ENCODE measurements around the gene TMUB1. TPM values are rescaled to one million over a fixed set of nuclear protein-coding genes. Genes with fewer than 3 reads are reported as not detected.
A peak's percentile ranks its signal among the peaks of the same experiment; 100 is the strongest.

The TMUB1 gene, protein sequence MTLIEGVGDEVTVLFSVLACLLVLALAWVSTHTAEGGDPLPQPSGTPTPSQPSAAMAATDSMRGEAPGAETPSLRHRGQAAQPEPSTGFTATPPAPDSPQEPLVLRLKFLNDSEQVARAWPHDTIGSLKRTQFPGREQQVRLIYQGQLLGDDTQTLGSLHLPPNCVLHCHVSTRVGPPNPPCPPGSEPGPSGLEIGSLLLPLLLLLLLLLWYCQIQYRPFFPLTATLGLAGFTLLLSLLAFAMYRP
- total RNA-seq, result 18.0 TPM

DNA sequence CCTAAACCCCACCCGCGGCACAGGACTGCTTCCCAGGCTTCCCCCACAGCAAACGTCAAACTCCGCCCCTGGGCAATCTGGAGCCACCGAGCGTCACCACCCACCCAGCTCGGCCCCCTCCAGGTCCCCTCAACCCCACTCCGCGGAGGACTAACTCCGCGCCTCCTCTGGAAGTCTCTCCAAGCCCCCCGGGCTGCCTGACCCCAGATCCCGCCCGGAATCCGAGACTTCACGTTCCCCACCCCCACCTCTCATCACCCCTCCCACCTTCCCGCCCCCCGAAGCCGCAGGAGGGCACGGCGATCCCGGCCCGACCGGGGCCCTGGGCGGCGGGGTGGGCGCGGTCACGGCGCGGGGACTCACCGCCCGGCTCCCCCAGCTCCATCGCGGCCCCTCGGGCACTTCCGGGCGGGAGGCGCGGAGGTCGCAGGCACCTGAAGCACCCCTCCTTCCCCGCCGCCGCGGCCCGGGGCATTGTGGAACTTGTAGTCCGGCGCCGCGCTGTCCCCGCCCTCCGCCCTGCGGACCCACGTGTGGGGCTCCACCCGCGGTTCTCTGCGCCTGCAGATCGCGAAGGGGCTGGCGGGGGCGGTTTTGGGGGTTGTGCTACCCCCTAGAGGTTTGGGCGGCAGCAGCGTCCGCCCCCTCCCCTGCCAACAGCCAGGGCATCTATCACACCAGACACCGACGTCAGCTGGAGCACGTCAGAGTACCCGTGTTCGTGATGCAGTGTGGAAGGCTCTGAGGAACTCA, at the start of gene TMUB1:
Gene TMUB1 (minus strand): TSS at position 423 of the 753 bp plus-strand sequence. CDS start 930 bp downstream, outside the sequence.
- peak; percentile 83 for DNase-seq

DNA sequence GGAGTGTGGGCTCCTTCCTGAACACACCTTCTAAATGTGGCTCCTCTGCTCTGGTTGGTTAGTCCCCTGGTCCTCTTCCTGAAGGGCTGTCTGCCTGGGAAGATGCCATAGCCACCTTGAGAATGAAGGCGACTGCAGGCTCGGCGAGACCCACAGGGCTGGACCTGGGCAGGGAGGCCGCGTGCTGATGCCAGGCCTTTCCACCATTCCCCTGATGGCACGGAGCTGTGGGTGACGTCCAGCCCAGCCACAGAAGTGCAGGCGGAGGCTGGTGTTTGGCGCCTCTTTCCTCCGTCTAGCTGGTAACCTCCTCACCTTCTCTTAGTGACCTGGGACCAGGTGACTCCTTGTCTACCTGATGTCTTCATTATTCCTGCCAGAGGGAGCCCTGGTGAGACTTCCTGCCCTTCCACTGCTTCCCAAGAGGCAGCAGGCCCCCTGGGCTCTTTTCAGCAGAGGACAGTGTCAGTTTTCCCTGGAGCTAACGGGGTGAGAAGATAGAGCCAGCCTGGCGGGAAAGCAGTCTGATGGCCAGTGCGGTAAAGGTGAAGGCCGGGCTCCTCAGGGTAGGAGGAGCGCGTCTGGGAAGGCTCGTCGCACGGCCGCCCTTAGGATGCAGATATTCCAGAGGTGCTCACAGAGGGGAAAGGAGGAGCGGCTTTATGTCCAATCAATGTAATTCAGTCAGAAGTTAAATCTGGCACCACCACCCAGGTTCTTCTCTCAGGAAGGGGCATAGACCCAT, 49.3 kb upstream of the TMUB1 start:
- DNase-seq, result no peak

GRCh38 chr7:151131592-151132293, 48.5 kb upstream of the TMUB1 start:
- DNase-seq, result peak; percentile 96

GRCh38 chr7:151131224-151131591, 47.9 kb upstream of the TMUB1 start:
- no peak for DNase-seq

- DNase-seq, result no peak
Measured at GRCh38 chr7:151130741-151131157, 47.5 kb upstream of the TMUB1 start.

- DNase-seq, result no peak
Measured at GRCh38 chr7:151129960-151130591, 46.8 kb upstream of the TMUB1 start.

- peak; percentile 57 for DNase-seq
Measured at GRCh38 chr7:151129117-151129959, 46.0 kb upstream of the TMUB1 start.

GRCh38 chr7:151128716-151129115, 45.4 kb upstream of the TMUB1 start:
- DNase-seq, result no peak

- DNase-seq, result no peak
Measured at GRCh38 chr7:151128144-151128543, 44.9 kb upstream of the TMUB1 start.

DNA sequence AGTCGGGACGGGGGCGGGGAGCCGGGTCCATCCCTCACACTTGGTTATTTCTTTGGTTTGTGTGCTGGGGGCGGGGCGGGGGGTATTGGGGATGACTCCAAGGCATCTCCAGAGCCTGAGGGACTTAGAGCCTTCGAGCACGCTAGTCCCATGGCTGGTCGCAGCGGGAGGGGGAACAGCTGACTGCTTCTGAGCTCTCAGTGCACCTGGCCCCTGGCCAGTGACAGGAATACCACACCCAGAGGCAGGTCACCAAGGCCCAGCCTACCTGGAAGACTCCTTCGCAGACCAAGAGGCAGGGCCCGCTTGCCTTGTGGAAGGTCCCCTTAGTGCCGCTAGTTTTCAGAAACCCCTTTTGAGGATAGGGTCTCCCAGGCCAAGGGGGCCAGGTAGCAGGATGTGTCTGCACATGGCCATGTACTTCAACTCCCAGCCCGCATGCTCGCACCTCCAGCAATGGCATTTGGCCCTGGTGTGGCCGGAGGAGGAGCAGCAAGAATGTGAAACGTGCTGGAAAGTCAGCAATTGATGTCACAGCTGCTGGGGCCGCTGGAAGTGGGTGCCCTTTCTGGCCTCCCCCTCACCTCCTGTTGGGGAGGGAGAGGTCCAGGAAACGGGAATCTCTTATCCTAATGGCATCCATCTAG, 43.3 kb upstream of the TMUB1 start:
- DNase-seq, result no peak

GRCh38 chr7:151125846-151126481, 42.7 kb upstream of the TMUB1 start:
- peak; percentile 65 for DNase-seq

DNA sequence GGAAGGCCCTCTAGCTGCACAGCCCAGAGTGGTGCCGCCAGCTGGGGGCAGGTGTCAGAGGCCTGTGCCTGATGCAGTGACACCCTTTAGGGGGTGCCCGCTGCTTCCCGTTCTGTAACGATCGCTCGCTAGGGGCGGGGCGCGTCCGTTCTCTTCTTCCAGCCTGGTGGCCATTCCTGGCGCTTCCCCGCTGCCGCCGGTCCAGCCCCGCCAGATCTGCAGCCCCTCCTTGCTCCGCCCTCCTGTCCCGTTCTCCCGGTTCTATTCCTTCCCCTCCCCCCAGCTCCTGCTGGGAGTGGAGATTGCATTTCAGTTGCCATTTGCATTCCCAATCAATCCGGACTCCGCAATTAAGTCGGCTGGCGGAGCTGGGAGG, 42.2 kb upstream of the TMUB1 start:
- peak; percentile 85 for DNase-seq

- DNase-seq, result no peak
Measured at GRCh38 chr7:151124899-151125399, 41.7 kb upstream of the TMUB1 start.

DNA sequence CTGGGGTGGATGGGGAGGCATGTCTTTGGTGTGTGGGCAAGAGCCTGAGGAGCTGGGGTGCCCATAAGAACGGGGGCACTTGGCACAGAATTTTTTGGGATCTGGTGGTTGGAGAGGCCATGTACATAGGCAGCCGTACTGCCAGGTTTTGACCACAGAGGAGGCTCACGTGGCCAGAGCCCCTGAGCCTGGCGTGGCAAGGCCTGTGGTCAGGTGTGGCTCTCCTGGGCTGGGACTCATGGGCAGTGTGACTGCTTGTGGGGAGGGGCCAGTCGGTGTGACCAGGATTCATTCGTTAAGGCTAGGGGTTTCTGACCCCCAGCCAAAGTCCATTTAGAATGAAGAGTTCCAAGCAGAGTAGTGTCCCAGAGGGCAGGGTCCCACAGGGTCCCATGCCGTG, 41.2 kb upstream of the TMUB1 start:
- DNase-seq, result no peak

DNA sequence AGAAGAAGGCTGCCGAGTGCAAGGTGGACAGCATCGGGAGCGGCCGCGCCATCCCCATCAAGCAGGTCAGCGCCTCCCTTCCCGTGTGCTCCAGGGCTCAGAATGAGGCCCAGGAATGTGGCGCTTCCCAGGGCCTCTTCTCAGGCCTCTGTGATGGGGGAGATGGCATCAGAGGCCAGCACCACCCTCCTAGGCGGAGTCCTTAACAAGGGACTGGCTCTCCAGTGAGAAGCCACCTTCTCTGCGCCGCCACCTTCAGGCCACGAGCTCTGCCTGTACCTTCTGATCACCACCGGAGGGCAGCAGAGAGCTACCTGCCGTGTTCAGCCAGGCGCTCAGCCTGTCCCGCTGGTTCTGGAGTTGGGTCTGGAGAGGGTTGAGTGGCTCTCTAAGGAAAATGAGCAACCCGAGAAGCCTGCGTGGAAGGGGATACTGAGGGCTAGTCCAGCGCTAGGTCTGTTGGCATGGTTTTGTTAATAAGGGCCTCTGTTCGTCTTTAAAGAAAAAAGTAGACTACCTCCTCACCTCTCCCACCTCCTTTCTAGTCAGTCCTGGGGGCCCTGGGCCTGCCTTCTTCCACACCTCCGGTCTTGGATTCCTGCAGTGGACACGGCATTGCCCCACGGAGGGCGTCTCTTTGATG, 40.6 kb upstream of the TMUB1 start:
- DNase-seq, result peak; percentile 94

DNA sequence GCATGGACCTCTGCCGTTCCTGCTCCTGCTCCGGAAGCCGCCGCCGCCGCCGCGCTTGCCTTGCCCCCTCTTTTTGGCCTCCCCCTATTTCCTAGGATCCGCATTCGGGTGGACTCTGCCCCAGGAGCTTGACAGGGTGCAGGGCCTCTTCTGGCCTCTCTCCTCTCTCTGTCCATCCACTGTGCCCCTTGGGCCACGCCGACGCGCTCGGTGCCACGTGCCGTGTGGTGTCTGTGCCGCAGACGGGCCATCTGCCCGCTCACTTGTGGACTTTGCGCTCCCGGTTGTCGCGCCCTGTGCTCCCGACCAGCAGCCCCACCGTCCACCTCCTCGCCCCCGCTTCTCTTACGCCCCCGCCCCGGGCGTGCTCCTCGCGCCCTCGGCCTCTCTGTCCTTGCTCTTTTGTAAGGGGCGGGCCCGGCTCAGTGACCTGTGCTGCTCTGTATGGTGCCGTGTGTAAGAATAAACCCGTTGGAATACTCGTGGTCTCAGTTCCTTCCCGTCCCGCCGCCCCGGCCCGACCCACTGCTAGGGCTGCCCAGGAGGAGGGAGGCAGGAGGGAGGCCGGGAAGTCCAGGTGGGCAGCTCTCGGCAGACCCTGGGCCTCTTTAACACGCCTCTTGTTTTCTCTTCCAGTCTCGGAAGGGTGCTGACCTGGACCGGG, 40.0 kb upstream of the TMUB1 start:
- DNase-seq, result no peak

- no peak for DNase-seq
Measured at GRCh38 chr7:151122796-151123157, 39.5 kb upstream of the TMUB1 start.

DNA sequence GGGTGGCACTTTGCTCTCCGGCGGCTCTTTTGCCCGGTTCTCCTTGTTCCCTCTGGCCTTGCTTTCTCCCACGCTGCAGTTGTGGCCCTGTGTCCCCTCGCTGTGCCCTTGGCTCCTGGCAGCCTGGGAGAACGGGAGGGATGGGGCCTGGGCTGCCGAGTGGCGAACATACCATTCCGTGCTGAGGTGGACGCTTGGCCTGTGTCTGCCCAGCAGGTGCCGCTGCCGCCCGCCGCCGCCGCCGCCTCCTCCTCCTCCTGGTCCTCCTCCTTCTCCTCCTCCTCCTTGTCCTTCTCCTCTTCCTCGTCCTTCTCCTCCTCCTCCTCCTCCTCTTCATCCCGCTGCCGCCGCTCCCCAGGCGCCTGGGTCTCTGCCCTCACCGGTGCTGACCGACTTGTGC, 39.0 kb upstream of the TMUB1 start:
- no peak for DNase-seq

Measured in tongue (tissue), 2 donors.